HG03039 (cell line): Measurements from ENCODE around the gene MYH14.

Experiments
- ATAC-seq: cut with Tn5 transposase; IDR thresholded peaks from one replicate; pipeline ENCODE4 v1.9.1; 2021; ENCODE audit warnings: mild to moderate bottlenecking, moderate library complexity; ENCODE audit not compliant: unreplicated experiment

MYH14 gene

DNA sequence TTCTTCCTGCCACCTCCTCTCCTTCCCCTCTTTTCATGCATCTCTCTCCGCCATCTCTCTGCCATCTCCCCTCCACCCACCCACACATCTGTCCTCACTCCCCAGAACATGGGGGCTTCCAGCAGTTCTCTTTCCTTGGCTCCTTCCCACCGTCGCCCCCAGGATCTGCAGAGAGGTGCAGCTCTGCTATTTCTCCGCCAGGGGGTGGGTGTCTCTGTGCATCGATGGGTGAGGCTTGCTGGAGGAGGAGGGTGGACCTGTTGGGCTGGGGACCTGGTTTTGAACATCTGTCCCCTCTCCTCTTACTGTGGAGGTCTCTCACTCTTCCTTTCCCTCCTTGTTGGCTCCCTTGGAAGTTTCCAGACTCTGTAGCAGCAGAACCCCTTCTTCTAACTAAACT lies 51.7 kb downstream of the MYH14 start:
- ATAC-seq, result no peak

DNA sequence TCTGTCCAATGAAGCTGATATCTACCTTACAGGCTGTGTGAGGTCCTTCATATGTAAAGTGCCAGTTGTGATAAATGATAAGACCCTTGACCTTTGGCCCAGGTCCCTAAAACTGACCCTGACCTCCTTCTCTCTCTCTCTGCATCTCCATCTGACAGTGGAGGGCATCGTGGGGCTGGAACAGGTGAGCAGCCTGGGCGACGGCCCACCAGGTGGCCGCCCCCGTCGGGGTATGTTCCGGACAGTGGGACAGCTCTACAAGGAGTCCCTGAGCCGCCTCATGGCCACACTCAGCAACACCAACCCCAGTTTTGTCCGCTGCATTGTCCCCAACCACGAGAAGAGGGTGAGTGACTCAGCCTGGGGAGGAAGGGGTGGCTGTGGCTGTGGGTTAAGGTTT lies 53.7 kb downstream of the MYH14 start:
- no peak for ATAC-seq

DNA sequence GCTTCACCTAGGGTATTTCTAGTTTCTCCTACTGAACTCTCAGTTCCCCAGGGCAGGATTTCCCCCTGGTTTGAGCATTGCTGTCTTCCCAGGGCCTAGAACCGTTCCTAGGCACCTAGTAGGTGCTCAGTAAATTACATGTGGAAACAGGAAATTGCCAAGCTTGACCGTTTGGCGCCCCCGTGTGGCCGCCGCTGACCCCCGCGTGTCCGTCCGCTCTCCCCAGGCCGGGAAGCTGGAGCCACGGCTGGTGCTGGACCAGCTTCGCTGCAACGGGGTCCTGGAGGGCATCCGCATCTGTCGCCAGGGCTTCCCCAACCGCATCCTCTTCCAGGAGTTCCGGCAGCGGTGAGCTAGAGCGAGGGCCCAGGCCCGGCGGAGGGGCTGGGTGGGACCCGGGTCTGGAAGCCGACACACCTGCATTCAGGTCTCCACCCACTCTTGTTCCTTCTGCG lies 55.5 kb downstream of the MYH14 start:
- no peak for ATAC-seq

DNA sequence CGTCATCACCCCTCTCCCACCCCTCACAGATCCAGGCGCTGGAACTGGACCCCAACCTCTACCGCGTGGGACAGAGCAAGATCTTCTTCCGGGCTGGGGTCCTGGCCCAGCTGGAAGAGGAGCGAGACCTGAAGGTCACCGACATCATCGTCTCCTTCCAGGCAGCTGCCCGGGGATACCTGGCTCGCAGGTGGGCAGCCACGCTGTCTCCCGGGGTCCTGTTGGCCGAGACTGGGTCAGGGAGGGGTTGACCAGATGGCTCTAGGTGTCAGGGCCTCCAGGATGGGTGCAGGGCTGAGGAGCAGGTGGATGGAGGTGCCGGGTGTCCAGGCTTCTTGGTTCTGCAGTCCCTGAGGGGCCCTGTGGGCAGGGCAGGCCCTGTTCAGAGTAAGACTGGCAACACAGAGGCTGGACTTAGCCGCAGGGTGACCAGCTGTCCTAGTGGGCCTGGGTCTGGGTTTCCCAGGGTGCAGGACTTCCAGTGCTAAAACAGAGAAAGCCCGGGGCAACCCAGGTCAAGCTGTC lies 58.1 kb downstream of the MYH14 start:
- ATAC-seq, result no peak

DNA sequence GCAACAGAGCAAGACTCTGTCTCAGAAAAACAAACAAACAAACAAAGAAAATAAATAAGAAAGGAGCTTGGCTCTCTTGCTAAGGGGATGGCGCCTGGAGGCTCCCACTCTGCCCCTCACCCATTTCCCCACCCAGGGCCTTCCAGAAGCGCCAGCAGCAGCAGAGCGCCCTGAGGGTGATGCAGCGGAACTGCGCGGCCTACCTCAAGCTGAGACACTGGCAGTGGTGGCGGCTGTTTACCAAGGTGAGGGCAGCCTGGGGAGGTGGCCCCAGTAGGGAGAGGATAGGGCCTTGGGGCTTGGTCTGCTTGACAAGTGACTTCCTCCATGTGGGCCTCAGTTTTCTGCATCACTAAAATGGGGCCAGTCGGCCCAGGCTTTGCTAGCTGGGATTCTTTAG lies 59.8 kb downstream of the MYH14 start:
- no peak for ATAC-seq

DNA sequence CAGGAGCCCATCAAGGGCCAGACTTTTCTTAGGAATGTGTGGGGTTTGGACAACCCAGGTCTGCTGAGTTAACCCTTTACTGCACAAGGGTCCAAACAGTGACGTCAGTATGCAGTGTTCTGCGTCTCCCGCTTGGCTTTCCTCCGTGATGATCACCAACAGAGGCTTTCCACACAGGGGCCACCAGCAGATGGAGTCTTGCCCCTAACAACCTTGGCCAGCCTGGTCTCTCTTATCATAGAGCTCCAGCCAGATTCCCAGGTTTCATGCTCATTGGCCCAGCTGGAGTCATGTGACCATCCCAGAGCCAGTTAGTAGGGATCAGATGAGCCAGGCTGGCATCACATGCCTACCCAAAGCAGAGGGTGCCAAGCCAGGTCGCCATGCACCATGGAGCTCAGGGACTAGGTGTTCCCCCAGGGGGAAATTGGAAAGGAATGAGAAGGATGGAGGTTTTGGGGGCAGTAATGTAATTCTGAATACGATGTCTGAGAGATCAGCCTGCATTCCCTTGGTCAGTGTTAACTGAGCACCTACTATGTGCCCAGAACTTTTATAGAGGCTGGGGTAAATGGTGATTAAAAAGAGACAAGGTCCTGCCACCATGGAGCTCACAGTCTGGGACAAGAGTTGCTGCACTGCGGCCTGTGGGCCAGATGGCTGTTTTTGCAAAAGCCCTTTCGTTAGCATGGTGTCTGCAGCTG lies 61.2 kb downstream of the MYH14 start:
- no peak for ATAC-seq

DNA sequence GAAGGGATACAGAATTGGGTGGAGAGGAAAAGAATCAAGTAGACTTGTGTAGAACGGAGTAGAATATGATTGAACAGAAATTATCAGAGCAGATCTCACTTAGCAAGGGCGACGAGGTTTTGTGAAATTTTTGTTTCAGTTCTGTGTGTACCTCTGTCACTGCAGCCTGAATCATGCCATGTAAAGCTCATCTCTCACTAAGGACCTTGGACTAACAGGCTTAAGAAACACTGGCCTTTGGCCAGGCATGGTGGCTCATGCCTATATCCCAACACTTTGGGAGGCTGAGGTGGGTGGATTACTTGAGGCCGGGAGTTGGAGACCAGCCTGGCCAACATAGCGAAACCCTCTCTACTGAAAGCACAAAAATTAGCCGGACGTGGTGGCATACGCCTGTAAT lies 62.6 kb downstream of the MYH14 start:
- no peak for ATAC-seq

DNA sequence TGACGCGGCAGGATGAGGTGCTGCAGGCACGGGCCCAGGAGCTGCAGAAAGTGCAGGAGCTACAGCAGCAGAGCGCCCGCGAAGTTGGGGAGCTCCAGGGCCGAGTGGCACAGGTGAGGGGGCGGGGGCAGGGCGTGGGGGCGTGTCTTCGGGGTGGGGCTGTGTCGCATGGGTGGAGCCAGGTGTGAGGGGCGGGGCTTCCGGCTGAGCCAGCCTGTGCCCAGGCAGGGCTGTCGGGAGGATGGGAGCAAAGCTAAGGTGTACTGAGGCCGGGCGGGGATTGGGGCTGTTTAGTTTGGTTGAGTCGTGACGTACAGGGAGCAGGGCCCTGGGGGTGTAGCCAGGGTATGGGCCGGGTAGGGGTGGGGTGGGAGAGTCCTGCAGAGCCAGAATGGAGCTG lies 63.5 kb downstream of the MYH14 start:
- ATAC-seq, result no peak

DNA sequence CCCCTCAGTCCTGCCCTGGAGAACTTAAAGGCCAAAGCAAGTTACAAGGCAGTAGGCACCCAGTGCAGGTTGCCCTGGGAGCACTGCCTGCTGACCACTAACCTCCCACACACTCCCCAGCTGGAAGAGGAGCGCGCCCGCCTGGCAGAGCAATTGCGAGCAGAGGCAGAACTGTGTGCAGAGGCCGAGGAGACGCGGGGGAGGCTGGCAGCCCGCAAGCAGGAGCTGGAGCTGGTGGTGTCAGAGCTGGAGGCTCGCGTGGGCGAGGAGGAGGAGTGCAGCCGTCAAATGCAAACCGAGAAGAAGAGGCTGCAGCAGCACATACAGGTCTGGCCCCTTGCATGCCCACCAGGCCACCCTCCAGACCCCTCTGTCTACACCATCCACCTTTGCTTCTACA lies 64.6 kb downstream of the MYH14 start:
- ATAC-seq, result no peak

DNA sequence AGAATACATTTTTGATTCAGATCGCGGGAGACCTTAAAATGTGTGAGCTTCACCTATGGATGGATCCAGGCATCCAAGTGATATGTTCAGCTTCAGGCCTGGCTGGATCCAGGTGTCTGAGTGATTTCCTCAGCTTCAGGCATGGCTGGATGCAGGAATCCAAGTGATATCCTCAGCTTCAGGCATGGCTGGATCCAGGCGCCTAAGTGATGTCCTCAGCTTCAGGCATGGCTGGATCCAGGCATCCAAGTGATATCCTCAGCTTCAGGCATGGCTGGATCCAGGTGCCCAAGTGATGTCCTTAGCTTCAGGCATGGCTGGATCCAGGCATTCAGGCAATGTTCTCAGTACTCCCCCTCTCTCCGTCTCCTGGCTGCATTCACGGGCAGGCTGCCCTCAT lies 65.1 kb downstream of the MYH14 start:
- ATAC-seq, result no peak

DNA sequence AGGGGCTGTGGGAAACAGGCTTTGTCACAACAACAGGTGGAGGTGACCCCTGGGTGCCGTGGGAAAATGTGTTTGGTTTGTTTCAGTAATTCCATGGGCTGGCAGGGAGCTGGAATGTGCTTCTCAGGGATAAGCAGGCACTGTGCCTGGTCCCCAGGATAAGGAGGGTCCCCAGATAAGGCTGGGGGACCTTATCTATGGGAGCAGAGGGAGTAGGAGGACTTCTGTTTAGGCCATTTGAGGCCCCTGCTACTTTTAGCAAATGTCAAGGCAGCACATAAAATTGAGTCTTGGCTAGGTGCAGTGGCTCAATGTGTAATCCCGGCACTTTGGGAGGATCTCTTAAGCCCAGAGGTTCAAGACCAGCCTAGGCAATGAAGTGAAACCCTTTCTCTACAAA lies 66.2 kb downstream of the MYH14 start:
- no peak for ATAC-seq

DNA sequence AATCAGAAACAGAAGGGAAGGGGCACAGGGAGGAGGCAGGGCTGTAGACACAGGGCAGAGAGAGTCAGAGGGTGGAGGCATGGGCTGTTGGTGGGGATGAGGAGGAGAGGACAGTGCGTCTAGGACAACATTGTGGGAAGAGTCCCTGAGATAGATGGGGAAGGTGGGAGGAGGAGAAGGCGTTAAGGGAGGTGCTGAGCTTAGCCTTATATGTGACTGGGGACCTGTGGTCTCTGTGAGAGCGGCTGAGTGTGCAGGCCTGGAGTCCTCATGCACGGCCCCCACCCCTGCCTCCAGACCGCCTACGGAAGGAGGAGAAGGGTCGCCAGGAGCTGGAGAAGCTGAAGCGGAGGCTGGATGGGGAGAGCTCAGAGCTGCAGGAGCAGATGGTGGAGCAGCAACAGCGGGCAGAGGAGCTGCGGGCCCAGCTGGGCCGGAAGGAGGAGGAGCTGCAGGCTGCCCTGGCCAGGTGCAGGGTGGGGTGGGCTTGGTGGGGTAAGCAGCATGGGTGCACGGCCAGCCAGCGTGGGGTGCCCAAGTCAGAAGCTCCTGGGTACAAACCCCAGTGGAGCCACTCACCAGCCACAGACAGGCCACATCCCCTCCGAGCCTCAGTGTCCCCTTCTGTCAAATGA lies 69.0 kb downstream of the MYH14 start:
- ATAC-seq, result no peak

DNA sequence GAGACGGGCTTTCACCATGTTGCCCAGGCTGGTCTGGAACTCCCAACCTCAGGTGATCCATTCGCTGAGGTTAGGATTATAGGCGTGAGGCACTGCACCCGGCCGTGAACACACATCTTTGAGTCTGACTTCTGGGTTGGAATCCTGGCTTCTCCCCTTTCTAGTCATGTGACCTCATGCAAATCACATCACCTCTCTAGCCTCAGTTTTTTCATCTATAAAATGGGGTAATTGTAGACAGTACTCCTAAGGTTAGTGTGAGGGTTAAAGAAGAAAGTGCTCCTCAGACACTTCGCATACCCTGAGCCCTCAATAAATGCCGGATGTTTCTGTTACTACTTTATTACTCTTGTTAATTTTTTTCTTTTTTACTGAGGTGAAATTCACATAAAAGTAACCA lies 70.4 kb downstream of the MYH14 start:
- no peak for ATAC-seq

DNA sequence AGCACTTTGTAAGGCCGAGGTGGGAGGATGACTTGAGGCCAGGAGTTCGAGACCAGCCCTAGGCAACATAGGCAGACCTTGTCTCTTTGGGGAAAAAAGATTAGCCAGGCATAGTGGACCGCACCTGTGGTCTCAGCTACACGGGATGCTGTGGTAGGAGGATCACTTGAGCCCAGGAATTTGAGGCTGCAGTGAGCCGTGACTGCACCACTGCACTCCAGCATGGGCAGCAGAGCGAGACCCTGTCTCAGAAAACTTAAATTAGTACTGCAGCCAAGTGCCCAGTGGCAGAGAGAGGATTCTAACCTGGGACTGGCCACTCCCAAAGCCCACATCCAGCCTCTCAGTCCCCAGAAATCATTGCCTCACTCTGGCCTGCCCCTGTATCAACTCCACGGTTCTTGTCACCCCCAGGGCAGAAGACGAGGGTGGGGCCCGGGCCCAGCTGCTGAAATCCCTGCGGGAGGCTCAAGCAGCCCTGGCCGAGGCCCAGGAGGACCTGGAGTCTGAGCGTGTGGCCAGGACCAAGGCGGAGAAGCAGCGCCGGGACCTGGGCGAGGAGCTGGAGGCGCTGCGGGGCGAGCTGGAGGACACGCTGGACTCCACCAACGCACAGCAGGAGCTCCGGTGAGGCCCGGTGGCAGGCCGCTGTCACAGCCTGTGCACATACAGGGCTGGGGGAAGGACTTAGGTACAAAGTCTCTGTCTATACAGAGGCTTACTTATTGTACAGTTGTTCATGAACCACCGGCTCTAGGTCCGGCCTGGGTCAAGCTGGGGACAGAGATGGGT lies 72.4 kb downstream of the MYH14 start:
- ATAC-seq, result no peak

DNA sequence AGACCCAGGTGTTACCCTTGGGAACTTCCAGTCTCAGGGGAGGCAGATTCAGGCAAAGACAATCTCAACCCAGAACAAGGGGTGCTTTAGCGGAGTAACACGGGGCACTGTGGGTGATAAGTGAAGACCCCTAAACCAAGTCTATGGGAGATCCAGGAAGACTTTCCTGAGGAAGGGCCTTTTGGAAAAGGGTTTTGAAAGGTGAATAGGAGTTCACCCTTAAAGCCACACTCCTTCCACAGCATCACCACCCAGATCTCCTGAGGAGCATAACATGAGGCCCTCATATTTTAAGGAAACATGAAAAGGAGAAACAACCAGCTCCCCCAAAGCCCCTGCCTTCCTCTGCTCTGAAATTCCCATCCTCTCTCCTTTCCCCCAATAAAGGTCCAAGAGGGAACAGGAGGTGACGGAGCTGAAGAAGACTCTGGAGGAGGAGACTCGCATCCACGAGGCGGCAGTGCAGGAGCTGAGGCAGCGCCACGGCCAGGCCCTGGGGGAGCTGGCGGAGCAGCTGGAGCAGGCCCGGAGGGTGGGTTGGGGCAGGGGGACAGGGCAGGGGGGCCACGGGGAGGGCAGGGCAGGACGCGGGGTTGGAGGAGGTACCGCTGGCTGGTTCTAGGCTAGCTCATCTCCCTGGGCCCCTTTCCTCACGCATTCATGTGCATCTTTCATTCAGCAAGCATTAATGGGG lies 73.1 kb downstream of the MYH14 start:
- ATAC-seq, result no peak

DNA sequence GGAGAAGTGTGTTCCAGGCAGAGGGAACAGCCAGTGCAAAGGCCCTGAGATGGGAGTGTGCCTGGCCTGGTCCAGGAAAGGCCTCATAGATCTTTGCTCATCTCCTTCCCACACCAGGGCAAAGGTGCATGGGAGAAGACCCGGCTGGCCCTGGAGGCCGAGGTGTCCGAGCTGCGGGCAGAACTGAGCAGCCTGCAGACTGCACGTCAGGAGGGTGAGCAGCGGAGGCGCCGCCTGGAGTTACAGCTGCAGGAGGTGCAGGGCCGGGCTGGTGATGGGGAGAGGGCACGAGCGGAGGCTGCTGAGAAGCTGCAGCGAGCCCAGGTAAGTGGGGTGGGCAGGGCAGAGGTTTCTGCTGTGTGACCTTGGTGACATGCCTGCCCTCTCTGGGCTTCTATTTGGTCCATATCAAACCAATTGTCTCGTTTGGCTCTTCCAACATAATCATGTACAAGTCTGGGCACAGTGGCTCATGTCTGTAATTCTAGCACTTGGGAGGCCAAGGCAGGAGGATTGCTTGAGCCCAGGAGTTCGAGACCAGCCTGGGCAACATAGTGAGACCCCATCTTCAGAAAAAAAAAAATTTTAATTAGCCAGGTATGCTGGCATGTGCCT lies 74.7 kb downstream of the MYH14 start:
- no peak for ATAC-seq

DNA sequence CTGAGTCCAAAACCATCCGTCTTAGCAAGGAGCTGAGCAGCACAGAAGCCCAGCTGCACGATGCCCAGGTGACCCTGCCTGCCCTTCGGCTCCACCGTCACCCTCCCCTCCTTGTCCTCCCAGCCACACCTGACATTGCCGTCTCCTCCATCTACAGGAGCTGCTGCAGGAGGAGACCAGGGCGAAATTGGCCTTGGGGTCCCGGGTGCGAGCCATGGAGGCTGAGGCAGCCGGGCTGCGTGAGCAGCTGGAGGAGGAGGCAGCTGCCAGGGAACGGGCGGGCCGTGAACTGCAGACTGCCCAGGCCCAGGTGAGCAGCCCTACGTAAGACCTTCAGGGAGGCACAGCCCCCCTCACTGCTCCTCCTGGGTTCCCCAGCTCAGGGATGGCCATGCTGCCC lies 76.7 kb downstream of the MYH14 start:
- ATAC-seq, result no peak

DNA sequence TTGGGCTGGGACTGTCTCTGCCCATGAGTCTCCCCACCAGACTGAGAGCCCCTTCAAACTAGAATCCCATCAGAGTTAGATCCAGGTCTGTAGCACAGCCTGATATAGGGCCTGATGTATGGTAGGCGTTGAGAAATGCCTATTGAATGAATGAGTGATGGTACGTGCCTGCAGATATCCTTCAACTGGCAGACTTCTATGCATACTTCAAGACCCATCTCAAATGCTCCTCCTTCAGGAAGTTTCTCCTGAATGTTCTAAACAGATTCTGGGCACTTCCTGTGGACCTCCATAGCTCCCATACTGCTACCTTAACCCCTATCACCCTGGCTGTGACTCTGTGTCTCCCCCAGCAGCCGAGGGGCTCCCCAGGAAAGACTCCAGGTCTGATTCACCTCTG lies 77.6 kb downstream of the MYH14 start:
- no peak for ATAC-seq

DNA sequence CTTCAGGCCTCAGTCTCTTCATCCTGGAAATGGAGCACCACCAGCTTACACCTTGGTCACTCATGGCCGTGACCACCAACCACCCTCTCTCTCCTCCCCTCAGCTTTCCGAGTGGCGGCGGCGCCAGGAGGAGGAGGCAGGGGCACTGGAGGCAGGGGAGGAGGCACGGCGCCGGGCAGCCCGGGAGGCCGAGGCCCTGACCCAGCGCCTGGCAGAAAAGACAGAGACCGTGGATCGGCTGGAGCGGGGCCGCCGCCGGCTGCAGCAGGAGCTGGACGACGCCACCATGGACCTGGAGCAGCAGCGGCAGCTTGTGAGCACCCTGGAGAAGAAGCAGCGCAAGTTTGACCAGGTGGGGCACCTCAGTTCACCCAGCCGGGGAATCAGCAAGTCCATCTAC lies 78.1 kb downstream of the MYH14 start:
- no peak for ATAC-seq

DNA sequence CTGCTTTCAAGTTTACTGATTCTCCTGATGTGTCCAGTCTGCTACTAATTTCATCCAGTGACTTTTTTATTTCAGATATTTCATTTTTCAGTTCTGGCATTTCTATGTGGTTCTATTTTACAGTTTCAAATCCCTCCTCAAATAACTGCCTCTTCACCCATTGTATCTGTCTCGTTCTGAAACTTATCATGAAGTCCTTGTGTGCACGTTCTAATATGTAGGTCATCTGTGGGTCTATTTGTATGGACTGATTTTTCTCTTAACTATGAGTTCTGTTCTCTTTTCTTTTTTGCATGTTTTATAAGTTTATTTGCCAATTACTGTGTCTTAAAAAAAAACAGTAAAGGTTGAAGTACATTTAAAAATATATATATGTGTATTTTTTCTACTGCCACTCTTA lies 82.4 kb downstream of the MYH14 start:
- no peak for ATAC-seq

DNA sequence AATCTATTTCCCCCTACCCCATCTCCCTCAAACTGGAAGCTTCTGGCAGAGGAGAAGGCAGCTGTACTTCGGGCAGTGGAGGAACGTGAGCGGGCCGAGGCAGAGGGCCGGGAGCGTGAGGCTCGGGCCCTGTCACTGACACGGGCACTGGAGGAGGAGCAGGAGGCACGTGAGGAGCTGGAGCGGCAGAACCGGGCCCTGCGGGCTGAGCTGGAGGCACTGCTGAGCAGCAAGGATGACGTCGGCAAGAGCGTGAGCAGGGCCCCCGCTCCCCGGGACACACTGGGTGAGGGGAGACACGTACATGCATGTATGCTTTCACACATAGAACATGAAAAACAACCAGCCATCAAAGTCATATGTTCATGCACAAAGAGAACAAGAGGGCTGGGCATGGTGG lies 83.0 kb downstream of the MYH14 start:
- no peak for ATAC-seq
